NK-92 (cell line): ENCODE data around the gene AMBRA1.
"Not testable (repeated sequence)": the region's sequence is repeated elsewhere in the genome, so short reads cannot be mapped to it uniquely, and the experiment has no call there.

Experiments
- DNase-seq: peaks from one replicate; lab custom pipeline; 2025; ENCODE audit not compliant: unreplicated experiment; lab: John Stamatoyannopoulos, UW

AMBRA1 gene

DNA sequence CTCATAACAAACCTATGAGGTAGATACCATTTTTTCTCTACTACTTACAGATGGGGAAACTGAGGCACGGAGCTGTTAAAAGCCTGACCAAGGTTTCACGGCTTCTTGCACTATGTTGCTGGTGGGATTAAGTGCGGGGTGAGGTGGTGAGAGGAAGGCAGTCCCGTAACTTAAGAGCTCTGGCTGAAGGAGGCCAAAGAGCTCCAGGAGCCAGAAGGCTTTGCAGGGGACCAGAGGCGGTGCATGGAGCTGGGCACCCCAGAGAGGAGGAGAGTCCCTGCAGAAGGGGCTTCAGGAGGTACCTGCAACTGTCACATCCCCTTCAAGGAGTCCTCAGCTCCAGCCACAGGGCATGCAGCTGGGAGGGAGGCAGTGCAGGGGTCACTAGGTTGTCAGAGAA lies 206.4 kb downstream of the AMBRA1 start:
- DNase-seq = no peak

DNA sequence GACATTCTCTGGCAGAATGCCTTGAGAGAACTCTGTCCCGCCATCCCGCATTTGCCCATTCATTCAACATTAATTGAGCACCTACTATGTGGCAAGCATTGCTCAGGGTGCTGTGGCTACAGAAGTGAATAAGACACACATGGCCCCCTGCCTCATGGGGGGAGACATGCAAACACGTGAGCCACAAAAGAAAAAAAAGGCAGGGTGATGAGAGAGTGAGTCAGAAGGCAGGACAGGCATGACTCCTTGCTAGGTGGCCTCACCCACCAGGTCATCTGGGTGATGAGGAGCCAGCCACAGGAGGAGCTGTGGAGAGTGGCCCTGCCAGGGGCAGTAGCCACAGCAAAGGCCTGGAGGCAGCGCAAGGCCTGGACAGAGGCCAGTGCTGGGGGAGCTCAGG lies 207.1 kb downstream of the AMBRA1 start:
- DNase-seq = no peak

DNA sequence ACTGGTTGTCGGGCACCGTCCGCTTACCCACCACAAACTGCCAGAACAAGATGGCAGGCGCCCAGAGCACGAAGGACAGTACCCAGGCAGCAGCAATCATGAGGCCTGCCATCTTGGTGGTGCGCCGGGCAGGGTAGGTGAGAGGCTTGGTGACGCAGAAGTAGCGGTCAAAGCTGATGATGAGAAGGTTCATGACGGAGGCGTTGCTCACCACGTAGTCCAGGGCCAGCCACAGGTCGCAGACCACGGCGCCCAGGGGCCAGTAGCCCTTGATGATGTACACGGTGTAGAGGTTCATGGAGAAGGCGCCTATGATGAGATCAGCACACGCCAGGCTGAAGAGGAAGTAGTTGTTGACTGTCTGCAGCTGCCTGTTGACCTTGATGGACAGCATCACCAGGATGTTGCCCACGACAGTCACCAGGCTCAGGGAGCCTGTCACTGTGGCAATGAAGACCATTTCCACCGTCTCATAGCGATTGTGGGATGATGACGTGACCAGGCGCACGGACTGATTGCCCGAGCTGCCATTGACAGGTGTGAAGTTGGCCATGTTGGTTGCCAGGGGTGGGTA lies 207.7 kb downstream of the AMBRA1 start:
- no peak for DNase-seq

DNA sequence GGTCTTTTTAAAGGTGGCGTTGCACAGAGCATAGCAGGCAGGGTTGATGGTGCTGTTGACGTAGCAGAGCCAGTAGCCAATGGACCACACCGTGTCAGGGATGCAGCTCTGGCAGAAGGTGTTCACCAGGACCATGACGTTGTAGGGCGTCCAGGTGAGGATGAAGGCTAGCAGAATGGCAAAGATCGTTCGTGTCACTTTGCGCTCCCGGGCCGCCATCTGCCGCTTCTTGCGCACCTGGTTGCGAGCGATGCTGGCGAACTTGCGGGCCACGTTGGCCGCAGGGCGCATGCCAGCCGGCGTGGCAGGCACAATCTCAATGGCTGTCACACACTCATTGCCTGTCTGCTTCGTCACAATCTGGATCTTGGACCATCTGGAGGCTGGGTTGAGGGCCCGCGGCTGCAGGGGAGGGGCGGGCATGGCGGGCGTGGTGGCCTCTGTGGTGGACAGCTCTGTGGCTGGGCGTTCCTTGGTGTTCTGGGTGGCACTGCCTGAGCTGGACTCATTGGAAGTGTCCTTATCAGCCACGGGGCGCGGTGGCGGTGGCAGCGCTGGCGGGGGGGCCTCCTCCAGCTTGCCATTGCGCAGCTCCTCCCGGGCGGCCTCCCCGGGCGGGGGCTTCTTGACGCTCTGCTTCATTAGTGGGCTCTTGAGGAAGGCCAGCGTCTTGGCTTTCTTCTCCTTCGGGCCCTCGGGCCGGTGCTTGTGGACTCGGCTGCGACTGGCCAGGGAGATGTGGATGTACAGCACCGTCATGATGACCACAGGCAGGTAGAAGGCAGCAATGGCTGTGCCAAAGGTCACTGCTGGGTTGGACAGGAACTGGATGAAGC lies 208.4 kb downstream of the AMBRA1 start:
- no peak for DNase-seq

DNA sequence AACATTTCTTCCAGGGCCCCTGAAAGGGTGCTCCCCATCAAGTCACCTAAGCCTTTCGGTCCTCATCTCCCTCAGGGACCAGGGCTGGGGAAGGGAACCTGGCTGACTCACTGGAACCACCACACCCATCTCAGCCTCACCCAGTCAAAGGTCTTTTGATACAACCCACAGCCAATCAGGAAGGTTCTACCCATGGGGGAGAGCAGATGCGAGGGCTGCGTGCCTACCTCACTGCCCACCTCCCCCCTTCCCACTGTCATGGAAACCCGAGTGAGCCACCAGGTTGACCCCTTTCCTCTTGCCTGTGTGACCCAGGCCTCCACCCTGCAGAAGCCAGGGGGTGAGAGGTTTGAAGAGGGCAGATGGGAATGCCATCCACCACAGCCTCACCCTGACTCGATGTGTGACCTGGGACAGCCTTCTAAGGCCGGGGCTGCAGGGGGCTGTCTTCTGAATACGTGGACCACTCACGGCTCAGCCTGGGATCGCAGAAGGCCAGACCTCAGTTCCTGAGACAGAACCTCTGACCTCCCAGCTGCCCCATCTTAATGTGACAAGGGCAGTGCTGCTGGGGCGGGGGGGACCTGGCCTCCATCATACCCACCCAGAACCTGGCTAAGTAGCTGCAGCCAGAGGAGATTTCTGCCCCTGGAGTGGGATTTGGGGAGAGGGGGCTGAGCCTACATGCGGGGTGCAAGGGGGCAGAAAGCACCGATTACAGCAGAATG lies 209.7 kb downstream of the AMBRA1 start:
- no peak for DNase-seq

DNA sequence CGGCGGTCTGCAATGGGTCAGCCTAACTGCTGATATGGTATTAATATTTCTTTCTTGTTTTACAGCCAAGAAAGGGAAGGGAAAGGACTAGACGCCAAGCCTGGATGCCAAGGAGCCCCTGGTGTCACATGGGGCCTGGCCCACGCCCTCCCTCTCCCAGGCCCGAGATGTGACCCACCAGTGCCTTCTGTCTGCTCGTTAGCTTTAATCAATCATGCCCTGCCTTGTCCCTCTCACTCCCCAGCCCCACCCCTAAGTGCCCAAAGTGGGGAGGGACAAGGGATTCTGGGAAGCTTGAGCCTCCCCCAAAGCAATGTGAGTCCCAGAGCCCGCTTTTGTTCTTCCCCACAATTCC lies 210.4 kb downstream of the AMBRA1 start:
- DNase-seq = no peak

DNA sequence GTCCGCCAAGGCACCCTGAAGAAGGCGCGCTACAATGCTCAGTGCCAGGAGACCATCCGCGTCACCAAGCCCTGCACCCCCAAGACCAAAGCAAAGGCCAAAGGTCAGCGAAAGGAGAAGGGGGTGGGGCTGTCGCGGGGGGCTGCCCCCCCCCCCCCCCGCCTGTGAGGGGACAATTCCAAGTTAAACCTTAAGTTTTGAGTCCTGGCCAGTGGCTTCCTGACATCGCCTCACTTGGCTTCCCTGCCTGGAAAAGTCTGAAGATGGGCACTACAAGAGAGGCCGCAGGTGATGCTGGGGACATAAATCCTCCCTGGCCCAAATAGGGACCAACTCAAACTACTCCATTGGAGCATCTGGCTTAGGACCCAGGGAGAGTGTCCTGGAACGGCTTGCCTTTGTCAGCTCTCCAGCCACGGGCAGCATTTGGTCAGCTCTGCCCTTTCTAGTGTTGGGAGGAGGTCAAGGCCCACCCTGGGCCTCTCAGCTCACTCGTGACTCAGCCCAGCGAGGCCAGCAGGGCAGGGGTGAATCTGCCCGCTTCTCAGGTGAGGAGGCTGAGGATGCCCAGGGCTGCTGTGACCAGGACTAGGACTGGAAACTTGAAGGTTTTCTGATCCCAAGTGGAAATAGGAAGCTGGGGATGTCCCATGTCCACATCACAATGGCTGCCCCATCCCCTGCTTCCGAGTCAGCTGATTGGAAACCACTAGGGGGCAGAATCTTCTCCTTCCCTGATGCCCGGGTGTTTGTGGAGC lies 211.0 kb downstream of the AMBRA1 start:
- no peak for DNase-seq

DNA sequence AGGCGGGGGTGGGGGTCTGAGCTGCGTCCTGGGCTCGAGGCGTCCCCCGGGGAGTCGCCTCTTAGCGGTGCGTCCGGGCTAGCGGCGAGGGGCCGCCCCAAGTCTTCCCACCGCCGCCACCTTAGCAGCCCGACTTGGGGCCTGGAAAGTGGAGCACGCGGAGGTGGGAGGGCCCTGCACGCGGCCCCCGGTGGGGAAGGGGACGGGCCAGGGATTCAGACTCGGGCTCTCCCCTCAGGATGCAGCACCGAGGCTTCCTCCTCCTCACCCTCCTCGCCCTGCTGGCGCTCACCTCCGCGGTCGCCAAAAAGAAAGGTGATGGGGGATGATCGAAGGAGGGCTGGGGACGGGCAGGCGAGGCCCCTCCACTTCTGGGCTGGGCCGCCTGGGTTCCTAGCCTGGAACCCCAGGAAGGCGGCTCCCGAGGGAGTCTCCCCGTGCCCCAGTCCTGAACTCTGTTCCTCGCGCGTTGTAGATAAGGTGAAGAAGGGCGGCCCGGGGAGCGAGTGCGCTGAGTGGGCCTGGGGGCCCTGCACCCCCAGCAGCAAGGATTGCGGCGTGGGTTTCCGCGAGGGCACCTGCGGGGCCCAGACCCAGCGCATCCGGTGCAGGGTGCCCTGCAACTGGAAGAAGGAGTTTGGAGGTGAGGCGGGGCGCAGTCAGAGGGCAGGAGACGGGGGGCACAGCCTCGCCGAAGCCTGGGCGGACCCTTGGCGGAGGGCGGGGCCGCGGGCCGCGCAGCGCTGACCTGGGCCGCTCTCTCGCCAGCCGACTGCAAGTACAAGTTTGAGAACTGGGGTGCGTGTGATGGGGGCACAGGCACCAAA lies 211.8 kb downstream of the AMBRA1 start:
- no peak for DNase-seq

DNA sequence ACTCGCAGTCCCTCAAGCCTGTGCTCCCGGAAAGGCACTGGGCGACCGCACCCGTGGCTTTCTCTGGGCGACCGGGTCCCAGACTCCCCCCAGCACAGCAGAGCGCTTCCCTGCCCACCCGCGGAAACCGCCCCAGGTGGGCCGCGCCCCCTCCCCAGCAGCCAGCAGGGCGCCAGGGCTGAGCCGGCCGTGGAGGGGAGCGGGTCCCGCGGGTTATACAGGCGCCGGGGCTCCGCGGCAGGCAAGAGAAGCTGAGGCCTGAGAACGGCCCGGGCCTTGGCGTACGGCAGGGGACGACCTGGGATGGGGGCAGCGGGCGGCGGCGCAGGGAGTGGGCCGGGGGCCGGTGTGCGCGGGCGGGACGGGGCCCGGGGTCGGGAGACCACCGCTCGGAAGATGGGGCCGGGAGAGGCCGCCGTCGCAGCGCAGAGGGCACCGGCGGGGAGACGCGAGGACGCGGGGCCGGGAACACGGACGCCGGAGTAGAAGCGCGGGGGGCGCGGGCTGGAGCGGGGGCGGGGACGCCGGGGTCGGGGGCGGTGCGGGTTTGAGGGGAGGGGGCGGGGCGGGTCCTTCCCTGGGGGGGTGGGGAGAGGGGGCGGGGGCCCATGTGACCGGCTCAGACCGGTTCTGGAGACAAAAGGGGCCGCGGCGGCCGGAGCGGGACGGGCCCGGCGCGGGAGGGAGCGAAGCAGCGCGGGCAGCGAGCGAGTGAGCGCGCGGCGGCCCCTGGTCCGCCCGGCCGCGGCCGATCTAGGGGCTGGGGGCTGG lies 212.6 kb downstream of the AMBRA1 start, which contains the start of gene MDK:
Gene MDK (plus strand): TSS at position 622 of the 771 bp plus-strand sequence. CDS start 389 bp downstream, outside the sequence.
- DNase-seq = no peak

DNA sequence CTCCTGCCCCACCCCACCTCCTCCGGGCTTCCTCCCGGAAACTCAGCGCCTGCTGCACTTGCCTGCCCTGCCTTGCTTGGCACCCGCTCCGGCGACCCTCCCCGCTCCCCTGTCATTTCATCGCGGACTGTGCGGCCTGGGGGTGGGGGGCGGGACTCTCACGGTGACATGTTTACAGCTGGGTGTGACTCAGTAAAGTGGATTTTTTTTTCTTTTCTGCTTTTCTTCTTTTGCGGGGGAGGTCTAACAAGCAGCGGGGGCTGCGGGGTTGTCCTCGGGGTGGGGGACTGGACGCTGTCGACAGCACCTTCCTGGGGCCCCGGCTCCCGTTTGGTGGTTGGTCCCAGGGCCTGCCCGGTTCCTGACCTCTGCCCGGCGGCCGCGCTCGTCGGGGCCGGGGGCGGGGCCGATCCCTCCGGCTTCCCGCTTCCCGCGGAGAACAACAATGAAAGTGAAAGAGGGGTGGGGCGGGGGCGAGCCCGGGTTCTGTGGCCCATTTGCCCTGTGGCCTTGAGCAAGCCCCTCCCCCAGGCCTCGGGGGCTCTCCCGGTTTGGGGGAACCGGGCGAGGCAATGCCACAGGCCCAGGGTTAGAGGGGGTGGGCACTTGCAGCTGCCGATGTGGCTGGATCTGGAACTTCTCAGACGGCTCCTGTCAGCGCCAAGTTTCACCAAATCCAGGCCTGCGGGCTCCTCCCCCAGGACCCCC lies 213.3 kb downstream of the AMBRA1 start:
- DNase-seq = no peak

DNA sequence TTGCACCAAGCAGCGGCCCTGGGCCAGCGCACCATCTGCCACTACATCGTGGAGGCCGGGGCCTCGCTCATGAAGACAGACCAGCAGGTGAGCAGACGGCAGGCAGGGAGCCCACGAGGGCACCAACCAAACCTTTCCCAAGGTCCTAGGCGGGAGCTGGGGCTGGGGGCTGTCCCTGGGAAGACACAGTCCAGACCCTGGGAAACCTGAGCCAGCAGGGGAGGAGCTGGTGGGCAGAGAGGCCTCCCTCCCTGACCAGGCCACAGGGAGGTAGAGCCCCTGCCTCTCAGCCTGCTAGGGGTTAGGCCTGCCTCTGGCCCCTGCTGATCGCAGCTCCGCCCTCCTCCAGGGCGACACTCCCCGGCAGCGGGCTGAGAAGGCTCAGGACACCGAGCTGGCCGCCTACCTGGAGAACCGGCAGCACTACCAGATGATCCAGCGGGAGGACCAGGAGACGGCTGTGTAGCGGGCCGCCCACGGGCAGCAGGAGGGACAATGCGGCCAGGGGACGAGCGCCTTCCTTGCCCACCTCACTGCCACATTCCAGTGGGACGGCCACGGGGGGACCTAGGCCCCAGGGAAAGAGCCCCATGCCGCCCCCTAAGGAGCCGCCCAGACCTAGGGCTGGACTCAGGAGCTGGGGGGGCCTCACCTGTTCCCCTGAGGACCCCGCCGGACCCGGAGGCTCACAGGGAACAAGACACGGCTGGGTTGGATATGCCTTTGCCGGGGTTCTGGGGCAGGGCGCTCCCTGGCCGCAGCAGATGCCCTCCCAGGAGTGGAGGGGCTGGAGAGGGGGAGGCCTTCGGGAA lies 214.1 kb downstream of the AMBRA1 start:
- not testable (repeated sequence) for DNase-seq

DNA sequence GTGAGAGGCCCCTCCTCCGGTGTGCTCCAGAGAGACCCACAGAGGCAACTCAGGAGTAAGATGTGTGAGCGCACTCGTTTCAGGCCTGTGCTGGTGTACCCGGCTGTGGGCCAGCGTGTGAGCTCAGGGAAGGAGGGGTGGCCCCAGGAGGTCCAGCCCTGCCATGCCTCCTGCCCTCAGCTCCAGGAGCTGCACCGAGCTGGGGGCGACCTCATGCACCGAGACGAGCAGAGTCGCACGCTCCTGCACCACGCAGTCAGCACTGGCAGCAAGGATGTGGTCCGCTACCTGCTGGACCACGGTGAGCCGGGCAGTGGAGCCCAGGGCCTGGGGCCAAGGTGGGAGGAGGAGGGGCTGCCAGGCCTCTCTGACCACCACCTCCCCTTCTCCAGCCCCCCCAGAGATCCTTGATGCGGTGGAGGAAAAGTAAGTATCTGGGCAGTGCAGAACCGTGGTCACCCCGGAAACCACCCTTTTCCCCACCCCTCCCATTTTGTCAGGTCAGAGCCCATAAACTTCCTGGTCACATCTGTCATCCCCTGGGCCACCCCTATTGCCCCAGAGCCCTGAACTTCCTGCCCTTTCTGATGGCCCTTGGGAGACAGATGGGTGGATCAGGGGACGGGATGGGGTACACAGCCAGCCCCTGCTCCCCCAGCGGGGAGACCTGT lies 214.9 kb downstream of the AMBRA1 start:
- DNase-seq = no peak

DNA sequence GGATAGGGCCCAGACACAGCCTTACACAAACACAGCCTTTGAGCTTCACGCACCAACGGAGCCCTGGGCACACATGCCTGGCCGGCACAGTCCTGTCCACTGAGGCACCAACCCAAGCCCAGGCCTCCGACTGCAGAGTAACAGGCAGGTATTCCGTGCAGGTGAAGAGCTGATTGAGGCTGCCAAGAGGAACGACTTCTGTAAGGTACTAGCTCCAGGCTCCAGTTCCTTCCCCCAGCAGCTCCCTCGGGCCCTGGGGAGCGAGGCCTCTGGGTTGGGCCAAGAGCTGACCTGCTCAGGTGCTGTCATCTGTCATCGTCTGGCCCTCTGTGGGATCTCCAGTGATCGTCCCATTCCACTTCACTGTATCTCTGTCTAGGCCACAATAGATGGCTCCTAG lies 215.5 kb downstream of the AMBRA1 start:
- no peak for DNase-seq

DNA sequence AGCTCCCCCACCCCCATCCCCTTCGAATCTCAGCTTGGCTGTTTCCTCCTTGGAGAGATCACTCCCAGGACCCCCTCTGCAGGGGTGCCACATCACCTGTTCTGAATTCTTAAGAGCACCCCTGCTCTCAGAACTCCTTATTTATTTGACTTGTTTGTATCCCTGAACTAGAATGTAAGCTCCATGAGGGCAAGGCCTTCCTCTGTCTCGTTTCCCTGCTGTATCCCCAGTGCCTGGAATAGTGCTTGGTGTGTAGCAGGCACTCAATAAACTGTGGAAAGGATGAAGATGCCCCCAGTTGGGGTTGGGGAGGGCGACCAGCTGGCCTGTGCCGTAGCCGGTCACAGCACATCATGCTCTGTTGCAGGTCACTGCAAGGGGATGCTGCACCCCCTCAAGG lies 216.0 kb downstream of the AMBRA1 start:
- DNase-seq = no peak

DNA sequence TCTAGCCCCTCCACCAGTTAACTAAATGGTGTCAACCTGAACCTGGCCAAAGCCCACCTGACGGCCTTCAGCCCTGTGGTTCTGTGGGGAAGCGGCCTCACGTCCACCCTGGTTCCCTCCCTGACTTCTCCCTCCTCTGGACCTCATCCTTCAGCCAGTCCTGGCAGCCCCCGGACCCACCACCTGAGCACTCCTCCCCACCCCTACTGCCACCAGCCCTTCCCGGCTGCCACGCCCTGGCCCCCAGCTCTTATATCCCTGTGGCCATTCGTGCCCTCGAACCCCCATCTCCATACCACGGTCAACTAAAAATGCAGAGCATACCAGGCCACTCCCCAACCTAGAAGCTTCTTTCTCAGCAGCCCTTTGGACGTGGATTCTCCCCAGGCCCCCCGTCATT lies 216.5 kb downstream of the AMBRA1 start:
- DNase-seq = no peak

DNA sequence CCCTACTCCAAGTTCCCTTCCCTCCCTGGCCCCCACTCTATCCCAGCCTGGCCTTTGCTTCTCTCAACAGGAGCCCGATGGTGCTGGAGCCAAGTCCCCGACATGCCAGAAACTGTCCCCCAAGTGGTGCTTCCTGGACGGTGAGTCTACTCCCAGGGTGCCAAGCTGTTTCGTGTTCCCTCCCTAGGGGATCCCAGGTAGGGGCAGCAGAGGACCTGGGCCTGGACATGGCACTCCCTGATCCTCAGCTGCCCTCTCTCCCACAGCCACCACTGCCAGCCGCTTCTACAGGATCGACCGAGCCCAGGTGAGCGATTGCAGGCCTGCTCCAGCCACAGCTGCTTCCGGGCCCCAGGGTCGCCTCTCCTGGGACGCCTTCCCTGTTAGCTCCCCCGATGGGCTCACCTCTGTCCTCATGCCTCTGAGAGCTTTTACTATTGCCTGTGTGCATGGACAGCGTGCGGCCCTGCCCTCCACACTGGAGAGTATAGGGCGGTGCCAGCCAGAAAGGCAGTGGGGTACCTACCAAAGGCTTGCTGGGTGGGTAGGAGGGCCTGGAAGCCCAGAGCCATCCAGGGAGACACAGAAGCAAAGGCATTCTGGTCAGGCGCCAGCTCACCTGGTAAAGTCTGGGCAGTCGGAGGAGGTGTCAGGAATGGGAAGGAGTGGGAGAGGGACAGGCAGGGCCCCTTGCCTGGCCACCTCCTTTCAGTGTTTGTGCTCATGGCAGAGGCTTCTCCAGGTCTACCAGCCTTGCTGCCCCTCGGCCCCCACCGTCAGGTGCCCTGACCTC lies 217.4 kb downstream of the AMBRA1 start:
- DNase-seq = no peak
